ENCODE measurements around the gene PAX5.
A peak's percentile ranks its signal among the peaks of the same experiment; 100 is the strongest.

Gene PAX5

DNA sequence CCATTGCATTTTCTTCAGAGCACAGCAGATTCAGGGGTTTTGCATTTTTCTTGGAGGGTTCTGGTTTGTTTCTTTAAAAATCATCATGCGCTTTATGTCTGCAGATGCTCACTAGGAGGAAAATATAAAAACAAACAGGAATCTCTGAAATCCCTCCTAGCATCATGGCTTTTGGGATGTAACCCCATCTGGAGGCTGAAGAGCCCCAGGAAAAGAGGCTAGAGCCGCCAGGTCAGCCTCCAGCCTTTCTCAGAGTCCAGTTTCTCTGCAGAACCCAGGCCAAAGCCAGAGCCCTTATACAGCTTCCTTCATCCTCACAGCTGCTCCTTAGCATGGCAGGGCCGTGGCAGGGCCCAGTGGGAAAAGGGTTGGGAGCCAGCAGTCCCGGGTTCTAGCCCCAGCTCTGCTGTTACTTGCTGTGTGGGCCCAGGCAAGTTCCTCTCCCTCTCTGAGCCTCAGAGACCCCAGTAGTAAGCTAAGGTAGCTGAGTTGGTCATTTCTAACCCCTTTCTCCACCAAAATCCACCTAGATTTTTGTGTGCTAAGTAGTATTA lies 62.1 kb downstream of the PAX5 start:
- TF ChIP-seq, protein P1, sequence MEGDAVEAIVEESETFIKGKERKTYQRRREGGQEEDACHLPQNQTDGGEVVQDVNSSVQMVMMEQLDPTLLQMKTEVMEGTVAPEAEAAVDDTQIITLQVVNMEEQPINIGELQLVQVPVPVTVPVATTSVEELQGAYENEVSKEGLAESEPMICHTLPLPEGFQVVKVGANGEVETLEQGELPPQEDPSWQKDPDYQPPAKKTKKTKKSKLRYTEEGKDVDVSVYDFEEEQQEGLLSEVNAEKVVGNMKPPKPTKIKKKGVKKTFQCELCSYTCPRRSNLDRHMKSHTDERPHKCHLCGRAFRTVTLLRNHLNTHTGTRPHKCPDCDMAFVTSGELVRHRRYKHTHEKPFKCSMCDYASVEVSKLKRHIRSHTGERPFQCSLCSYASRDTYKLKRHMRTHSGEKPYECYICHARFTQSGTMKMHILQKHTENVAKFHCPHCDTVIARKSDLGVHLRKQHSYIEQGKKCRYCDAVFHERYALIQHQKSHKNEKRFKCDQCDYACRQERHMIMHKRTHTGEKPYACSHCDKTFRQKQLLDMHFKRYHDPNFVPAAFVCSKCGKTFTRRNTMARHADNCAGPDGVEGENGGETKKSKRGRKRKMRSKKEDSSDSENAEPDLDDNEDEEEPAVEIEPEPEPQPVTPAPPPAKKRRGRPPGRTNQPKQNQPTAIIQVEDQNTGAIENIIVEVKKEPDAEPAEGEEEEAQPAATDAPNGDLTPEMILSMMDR (IDR thresholded peaks at IDR 0.05; ENCODE audit: low read depth, low read length), result no peak
- Histone ChIP-seq H3K4me3 (ENCODE audit: low read depth, low read length) (no peak overlapping the region), H3K9me3 (ENCODE audit: severe bottlenecking) (no peaks in the 10 kb centered on the region), H3K27ac (no peak overlapping the region), H3K27me3 (ENCODE audit: insufficient read depth, low read depth, severe bottlenecking) (no peaks in the 10 kb centered on the region), H3K36me3 (peaks cover 29% of the 10 kb centered on the region)
- no peak for DNase-seq

- TF ChIP-seq, protein P1 (IDR thresholded peaks at IDR 0.05; ENCODE audit: low read depth, low read length), result no peak
- Histone ChIP-seq H3K27ac (no peak overlapping the region), H3K27me3 (ENCODE audit: insufficient read depth, low read depth, severe bottlenecking) (no peaks in the 10 kb centered on the region), H3K36me3 (peaks cover 37% of the 10 kb centered on the region), H3K9me3 (ENCODE audit: severe bottlenecking) (no peaks in the 10 kb centered on the region), H3K4me3 (ENCODE audit: low read depth, low read length) (no peak overlapping the region)
- no peak for DNase-seq
Measured at GRCh38 chr9:36970007-36970888, 63.8 kb downstream of the PAX5 start.

DNA sequence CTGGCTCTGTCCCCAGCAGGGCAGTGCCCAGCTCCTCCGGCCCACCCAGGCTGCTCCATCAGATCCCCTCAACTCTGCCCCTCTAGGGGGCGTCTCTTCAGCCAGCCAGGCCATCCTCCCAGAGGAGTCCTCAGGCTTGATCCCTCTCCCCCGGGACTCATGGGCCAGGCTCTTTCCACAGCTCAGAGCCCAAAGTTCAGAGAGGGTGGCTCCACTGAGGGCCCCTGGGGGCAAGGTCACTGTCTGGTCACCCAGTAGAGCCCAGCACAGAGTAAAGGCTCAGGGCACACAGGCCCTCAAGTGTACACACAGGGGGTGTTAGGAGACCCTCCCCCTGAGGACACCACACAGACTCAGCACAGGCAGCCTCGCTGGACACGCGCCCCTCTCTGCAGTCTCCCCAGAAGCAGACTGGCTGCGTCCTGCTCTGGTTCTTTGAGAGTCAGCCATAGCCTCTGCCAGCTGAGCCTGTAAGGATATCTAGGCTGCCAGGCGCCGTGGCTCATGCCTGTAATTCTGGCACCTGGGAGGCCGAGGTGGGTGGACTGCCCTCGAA lies 64.8 kb downstream of the PAX5 start:
- Histone ChIP-seq H3K36me3 (peaks cover 44% of the 10 kb centered on the region), H3K9me3 (ENCODE audit: severe bottlenecking) (no peaks in the 10 kb centered on the region), H3K4me3 (ENCODE audit: low read depth, low read length) (no peak overlapping the region), H3K27ac (no peak overlapping the region), H3K27me3 (ENCODE audit: insufficient read depth, low read depth, severe bottlenecking) (no peaks in the 10 kb centered on the region)
- no peak for DNase-seq
- TF ChIP-seq, protein P1 (IDR thresholded peaks at IDR 0.05; ENCODE audit: low read depth, low read length), result peak; percentile 27; the same call in 1 of the 2 replicates

GRCh38 chr9:36968574-36969215 lies 65.4 kb downstream of the PAX5 start:
- no peak overlapping the region for H3K27ac ChIP-seq
- TF ChIP-seq, protein P1 (IDR thresholded peaks at IDR 0.05; ENCODE audit: low read depth, low read length), result no peak
- H3K27me3 ChIP-seq (ENCODE audit: insufficient read depth, low read depth, severe bottlenecking), result no peaks in the 10 kb centered on the region
- no peaks in the 10 kb centered on the region for H3K9me3 ChIP-seq (ENCODE audit: severe bottlenecking)
- no peak for DNase-seq
- H3K36me3 ChIP-seq, result peaks cover 43% of the 10 kb centered on the region
- H3K4me3 ChIP-seq (ENCODE audit: low read depth, low read length), result no peak overlapping the region

DNA sequence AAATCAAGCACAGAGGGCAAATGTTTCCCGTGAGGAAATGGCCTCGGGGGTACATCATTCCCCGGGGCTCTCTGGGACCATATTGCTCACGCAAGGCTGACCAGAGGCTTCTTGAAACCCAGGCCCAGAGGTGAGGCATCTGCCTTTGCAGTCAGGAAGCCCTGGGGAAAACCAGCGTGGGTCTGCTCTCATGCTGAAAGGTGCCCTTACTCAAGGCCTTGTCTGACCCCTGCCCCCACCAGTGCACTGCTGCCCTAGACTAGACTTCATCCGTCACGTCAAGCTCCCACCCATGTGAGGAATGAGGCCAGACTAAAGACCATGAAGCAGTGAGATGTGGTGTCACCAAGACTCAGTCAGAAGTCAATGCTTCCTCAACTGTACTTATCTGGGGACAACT lies 66.1 kb downstream of the PAX5 start:
- no peaks in the 10 kb centered on the region for H3K27me3 ChIP-seq (ENCODE audit: insufficient read depth, low read depth, severe bottlenecking)
- no peaks in the 10 kb centered on the region for H3K9me3 ChIP-seq (ENCODE audit: severe bottlenecking)
- H3K4me3 ChIP-seq (ENCODE audit: low read depth, low read length), result no peak overlapping the region
- TF ChIP-seq, protein P1 (IDR thresholded peaks at IDR 0.05; ENCODE audit: low read depth, low read length), result no peak
- DNase-seq, result no peak
- H3K36me3 ChIP-seq, result peaks cover 46% of the 10 kb centered on the region
- no peak overlapping the region for H3K27ac ChIP-seq
